ENCODE results near the gene TBC1D22A. TPM values are rescaled to one million over a fixed set of nuclear protein-coding genes. Genes with fewer than 3 reads are reported as not detected.

The TBC1D22A gene
- total RNA-seq, 4 donors from 2014 or later, result 31.2 to 111 (median 41.8) TPM

- in situ Hi-C loops (cut with MboI; ENCODE audit: low pct_ligation_motif_present in 1 of 4, low pct_unique_long_range_greater_than_20kb in 1 of 4, low sequenced_read_pairs in 3 of 4), result no loop called here
- TF ChIP-seq EP300 (IDR thresholded peaks at IDR 0.05; ENCODE audit: low read depth) (no peak), CTCF (IDR thresholded peaks at IDR 0.05) (no peak), POLR2AphosphoS5 (IDR thresholded peaks at IDR 0.05) (no peak), POLR2A (IDR thresholded peaks at IDR 0.05) (no peak)
Measured at GRCh38 chr22:46855681-46856080, 93.2 kb downstream of the TBC1D22A start.

DNA sequence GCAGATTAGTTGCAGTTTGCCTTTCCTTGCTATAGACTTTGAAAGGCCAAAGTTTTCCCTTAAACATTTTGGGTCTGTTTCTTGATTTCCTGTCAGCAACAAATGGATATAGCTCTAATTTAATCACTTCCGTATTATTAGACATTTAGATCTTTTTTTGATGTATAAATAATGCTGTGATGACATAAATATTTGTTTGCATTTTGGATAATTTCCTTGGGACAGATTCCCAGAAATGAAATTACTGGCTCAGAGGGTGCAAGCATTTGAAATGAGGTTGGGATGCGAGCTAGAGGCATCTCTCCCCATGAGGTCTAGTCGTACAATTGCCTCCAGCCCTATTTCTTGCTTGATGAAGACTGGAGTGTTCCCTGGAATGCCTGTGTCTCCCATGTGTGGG lies 94.2 kb downstream of the TBC1D22A start:
- Histone ChIP-seq H3K36me3 (peaks cover 0 to under 1% (median 0%) of the 10 kb centered on the region in 4 donors), H3K27ac (no peak overlapping the region), H3K4me3 (no peak overlapping the region), H3K4me1 (no peaks in the 10 kb centered on the region), H3K27me3 (no peaks in the 10 kb centered on the region), H3K9me3 (no peaks in the 10 kb centered on the region)
- DNase-seq, result no peak
- in situ Hi-C loops (cut with MboI; ENCODE audit: low pct_ligation_motif_present in 1 of 4, low pct_unique_long_range_greater_than_20kb in 1 of 4, low sequenced_read_pairs in 3 of 4) (no loop called here), intact Hi-C loops (cut with DNase I; ENCODE audit: low total_unique reads) (no loop called here)
- TF ChIP-seq POLR2A (IDR thresholded peaks at IDR 0.05) (no peak), CTCF (IDR thresholded peaks at IDR 0.05) (no peak), POLR2AphosphoS5 (IDR thresholded peaks at IDR 0.05) (no peak), EP300 (IDR thresholded peaks at IDR 0.05; ENCODE audit: low read depth) (no peak)
- 90 to 91% methylated on average over 1 to 3 of the region's 3 CpGs for WGBS, 2 donors (ENCODE audit: low coverage in 1 of 2)

More at GRCh38 chr22:46855681-46856080, 93.2 kb downstream of the TBC1D22A start:
- Histone ChIP-seq H3K27ac (no peak overlapping the region), H3K27me3 (no peaks in the 10 kb centered on the region), H3K9me3 (no peaks in the 10 kb centered on the region), H3K36me3 (peaks cover 0 to 6% (median 0%) of the 10 kb centered on the region in 4 donors), H3K4me1 (no peaks in the 10 kb centered on the region), H3K4me3 (no peak overlapping the region)
- intact Hi-C loops (cut with DNase I; ENCODE audit: low total_unique reads), result no loop called here
- WGBS, 2 donors (ENCODE audit: low coverage in 1 of 2), result 94 to 100% methylated on average over 2 to 12 of the region's 12 CpGs
- DNase-seq, result no peak

DNA sequence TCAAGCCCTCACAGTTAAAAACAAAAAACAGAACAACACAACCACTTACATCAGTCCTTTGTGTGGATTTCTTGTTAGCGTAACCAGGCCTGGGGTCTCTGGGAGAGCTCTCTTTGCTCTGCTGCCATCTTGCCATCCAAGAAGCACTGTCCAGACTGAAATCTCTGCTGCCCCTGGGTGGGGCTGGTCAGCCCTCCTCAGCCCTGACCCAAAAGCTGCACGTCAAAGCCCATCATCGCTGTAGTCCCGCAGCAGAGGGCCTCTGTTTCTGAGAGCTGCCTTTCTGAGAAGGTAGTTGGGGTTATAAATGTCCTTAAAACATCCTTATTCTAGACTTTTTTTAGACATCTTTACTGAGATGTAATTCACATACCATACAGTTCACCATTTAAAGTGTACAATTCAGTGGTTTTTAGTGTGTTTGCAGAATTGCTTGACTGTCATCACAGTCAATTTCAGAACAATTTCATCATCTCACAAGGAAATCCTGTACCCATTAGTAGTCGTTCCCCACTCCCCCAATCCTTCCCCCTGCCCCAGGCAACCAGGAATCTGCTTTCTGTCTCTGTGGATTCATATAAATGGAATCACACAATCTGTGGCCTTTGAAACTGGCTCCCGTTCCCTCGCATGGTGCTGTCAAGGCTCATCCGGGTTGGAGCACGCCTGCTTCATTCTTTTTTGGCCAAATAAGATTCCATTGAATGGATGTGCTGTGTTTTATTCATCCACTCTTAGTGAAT lies 94.9 kb downstream of the TBC1D22A start:
- TF ChIP-seq CTCF (IDR thresholded peaks at IDR 0.05), result no peak
- TF ChIP-seq POLR2AphosphoS5 (IDR thresholded peaks at IDR 0.05), result no peak
- no peak for TF ChIP-seq EP300 (IDR thresholded peaks at IDR 0.05; ENCODE audit: low read depth)
- no peak for TF ChIP-seq POLR2A (IDR thresholded peaks at IDR 0.05)
- H3K9me3 ChIP-seq, result no peaks in the 10 kb centered on the region
- WGBS, 2 donors (ENCODE audit: low coverage in 1 of 2), result 94% methylated on average over 4 to 9 of the region's 9 CpGs
- intact Hi-C loops (cut with DNase I; ENCODE audit: low total_unique reads), result no loop called here
- no peak for DNase-seq
- no peaks in the 10 kb centered on the region for H3K4me1 ChIP-seq
- H3K4me3 ChIP-seq, result no peak overlapping the region
- in situ Hi-C loops (cut with MboI; ENCODE audit: low pct_ligation_motif_present in 1 of 4, low pct_unique_long_range_greater_than_20kb in 1 of 4, low sequenced_read_pairs in 3 of 4), result no loop called here
- no peak overlapping the region for H3K27ac ChIP-seq
- H3K36me3 ChIP-seq, result no peaks in the 10 kb centered on the region
- no peaks in the 10 kb centered on the region for H3K27me3 ChIP-seq

DNA sequence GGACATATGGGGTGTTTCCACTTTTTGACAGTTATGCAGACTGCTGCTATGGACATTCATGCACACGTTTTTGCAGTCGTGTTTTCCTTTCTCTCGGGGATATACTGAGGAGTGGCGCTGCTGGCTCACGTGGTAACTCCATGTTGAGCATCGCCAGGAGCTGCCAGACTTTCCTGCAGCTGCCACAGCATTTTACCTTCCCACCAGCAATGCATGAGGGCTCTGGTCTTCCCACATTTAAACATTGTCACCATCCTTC lies 95.4 kb downstream of the TBC1D22A start:
- no peaks in the 10 kb centered on the region for H3K4me1 ChIP-seq
- H3K27me3 ChIP-seq, result no peaks in the 10 kb centered on the region
- H3K9me3 ChIP-seq, result no peaks in the 10 kb centered on the region
- WGBS, 2 donors (ENCODE audit: low coverage in 1 of 2), result 86 to 100% methylated on average over 1 to 6 of the region's 6 CpGs
- DNase-seq, result no peak
- H3K4me3 ChIP-seq, result no peak overlapping the region
- no peak for TF ChIP-seq CTCF (IDR thresholded peaks at IDR 0.05)
- TF ChIP-seq EP300 (IDR thresholded peaks at IDR 0.05; ENCODE audit: low read depth), result no peak
- no peak overlapping the region for H3K27ac ChIP-seq
- no peaks in the 10 kb centered on the region for H3K36me3 ChIP-seq
- intact Hi-C loops (cut with DNase I; ENCODE audit: low total_unique reads), result no loop called here
- in situ Hi-C loops (cut with MboI; ENCODE audit: low pct_ligation_motif_present in 1 of 4, low pct_unique_long_range_greater_than_20kb in 1 of 4, low sequenced_read_pairs in 3 of 4), result no loop called here

All from transverse colon (tissue), 4 donors.